Adrenal gland (tissue), 12 donors: ENCODE results near the gene ZP3. TPM values are rescaled to one million over a fixed set of nuclear protein-coding genes. Genes with fewer than 3 reads are reported as not detected.
"Not testable (repeated sequence)": the region's sequence is repeated elsewhere in the genome, so short reads cannot be mapped to it uniquely, and the experiment has no call there.

Experiments
- DNase-seq, 7 donors: peaks; one replicate each; pipeline ENCODE4 v3.0.0-alpha.2; 2019 to 2020
- H3K27ac ChIP-seq, 5 donors: fragments of 200-600 bp; sonication (generic) in 4 of 5; 1 replicate in 3 of 5; 2 replicates in 2 of 5; pipeline versions ENCODE4 v1.5.1 to v1.8.0; 2016 to 2020; ENCODE audit warnings: mild to moderate bottlenecking in 1 of 5
- H3K27me3 ChIP-seq: fragments of 200-600 bp; 2 replicates; pipeline ENCODE4 v1.8.0; 2021
- H3K36me3 ChIP-seq, 2 donors: fragments of 200-600 bp; replicated peaks in 1 of 2; 1 replicate in 1 of 2; 2 replicates in 1 of 2; pipeline versions ENCODE4 v1.5.1 to v1.8.0; 2018 to 2022
- H3K4me1 ChIP-seq, 2 donors: fragments of 200-600 bp; replicated peaks in 1 of 2; 1 replicate in 1 of 2; 2 replicates in 1 of 2; pipeline versions ENCODE4 v1.5.1 to v1.8.0; 2018 to 2021
- H3K4me3 ChIP-seq, 4 donors: fragments of 200-600 bp; sonication (generic) in 3 of 4; one replicate each; pipeline ENCODE4 v1.5.1; 2016 to 2018
- H3K9me3 ChIP-seq, 3 donors: fragments of 200-600 bp; sonication (generic) in 1 of 3; replicated peaks in 1 of 3; 1 replicate in 2 of 3; 2 replicates in 1 of 3; pipeline versions ENCODE4 v1.5.1 to v1.8.0; 2016 to 2021
- POLR2A ChIP-seq, 2 donors: fragments of 450-650 bp; IDR thresholded peaks; one replicate each; pipeline ENCODE4 v1.6.1; 2017; ENCODE audit warnings: antibody characterized with exemption in 2 of 2, mild to moderate bottlenecking in 2 of 2, moderate library complexity in 1 of 2
- WGBS, 4 donors: extraction: QIAGEN DNeasy Blood & Tissue Kit in 2 of 4; methylation state at CpG; one replicate each; pipeline versions ENCODE4 v1.1.5 to v1.1.7; 2013 to 2017; 5-methylcytosine and 5-hydroxymethylcytosine counted together
- intact Hi-C, 2 donors: fragments of 100-400 bp; cut with DNase I; formaldehyde crosslinking; loops; one replicate each; pipeline versions ENCODE4 v1.14.1 to v1.15.0; 2022 to 2023
- polyA plus RNA-seq, 3 donors: library from polyadenylated mRNA; stranded (reverse); fragments of 200-250 nt in 2 of 3; fragments of 350-450 nt in 1 of 3; fragmentation: Illumina TruSeq in 1 of 3; extraction: RNeasy Lipid Tissue Mini Kit (QIAGEN cat#74804) in 1 of 3; gene quantifications; one replicate each; pipeline ENCODE4 v1.2.3, GENCODE V29; 2013 to 2014
- total RNA-seq, 9 donors: library from RNA; depleted of rRNA in 4 of 9; stranded (reverse); fragments of >200 nt in 4 of 9; fragments of 120-200 nt in 1 of 9; fragmentation: NEBNext Ultra II Directional in 1 of 9; extraction: Animal tissue kit (Norgen Biotek cat#: 25700) in 1 of 9; gene quantifications; one replicate each; pipeline versions ENCODE4 v1.1.0 to v1.2.4, GENCODE V29; 2013 to 2023
- TF ChIP-seq, protein P1 (sequence below), 6 experiments: fragments of 450-650 bp in 4 of 6; fragments of 200-600 bp in 2 of 6; sonication (generic) in 1 of 6; IDR thresholded peaks; 1 replicate in 5 of 6; 2 replicates in 1 of 6; pipeline versions ENCODE4 v1.5.1 to v1.8.0; 2016 to 2021; ENCODE audit warnings: antibody characterized with exemption in 6 of 6, mild to moderate bottlenecking in 2 of 6, moderate library complexity in 1 of 6
- donor health status: healthy with polysubstance abuse.
- donor health status: Bipolar disorder and iron deficiency.
- donor health status: DM: yes; HTN: yes; CAD: no.
- donor health status: DM: no; HTN: no; CAD: no.
- donor health status: DM: no; HTN: no; CAD: no.
- donor health status: DM: yes; HTN: yes; CAD: no.

Gene ZP3
- total and polyA plus RNA-seq, 12 donors = 2.2 to 21.3 (median 6.8) TPM

DNA sequence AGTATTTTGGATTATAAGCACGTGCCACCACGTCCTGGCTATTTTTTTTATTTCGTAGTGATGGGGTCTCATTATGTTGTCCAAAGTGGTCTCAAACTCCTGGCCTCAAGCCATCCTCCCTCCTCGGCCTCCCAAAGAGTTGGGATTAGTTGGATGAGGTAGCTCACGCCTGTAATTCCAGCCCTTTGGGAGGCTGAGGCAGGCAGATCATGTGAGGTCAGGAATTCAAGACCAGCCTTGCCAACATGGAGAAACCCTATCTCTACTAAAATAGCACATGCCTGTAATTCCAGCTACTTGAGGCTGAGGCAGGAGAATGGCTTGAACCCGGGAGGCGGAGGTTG, 44.2 kb upstream of the ZP3 start:
- intact Hi-C loops = no loop called here
- 70 to 88% (median 83%) methylated on average over 7 of the region's 7 CpGs for WGBS, 4 donors
- H3K9me3 ChIP-seq = no peaks in the 10 kb centered on the region
- H3K27me3 ChIP-seq = no peaks in the 10 kb centered on the region
- H3K4me3 ChIP-seq = peak overlapping the region in 1 of 4 donors; percentile 42
- peak overlapping the region; percentile 79 to 97 (median 91) for H3K27ac ChIP-seq
- H3K36me3 ChIP-seq = no peaks in the 10 kb centered on the region
- TF ChIP-seq, protein P1, sequence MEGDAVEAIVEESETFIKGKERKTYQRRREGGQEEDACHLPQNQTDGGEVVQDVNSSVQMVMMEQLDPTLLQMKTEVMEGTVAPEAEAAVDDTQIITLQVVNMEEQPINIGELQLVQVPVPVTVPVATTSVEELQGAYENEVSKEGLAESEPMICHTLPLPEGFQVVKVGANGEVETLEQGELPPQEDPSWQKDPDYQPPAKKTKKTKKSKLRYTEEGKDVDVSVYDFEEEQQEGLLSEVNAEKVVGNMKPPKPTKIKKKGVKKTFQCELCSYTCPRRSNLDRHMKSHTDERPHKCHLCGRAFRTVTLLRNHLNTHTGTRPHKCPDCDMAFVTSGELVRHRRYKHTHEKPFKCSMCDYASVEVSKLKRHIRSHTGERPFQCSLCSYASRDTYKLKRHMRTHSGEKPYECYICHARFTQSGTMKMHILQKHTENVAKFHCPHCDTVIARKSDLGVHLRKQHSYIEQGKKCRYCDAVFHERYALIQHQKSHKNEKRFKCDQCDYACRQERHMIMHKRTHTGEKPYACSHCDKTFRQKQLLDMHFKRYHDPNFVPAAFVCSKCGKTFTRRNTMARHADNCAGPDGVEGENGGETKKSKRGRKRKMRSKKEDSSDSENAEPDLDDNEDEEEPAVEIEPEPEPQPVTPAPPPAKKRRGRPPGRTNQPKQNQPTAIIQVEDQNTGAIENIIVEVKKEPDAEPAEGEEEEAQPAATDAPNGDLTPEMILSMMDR (IDR thresholded peaks at IDR 0.05) = no peak
- no peak for TF ChIP-seq POLR2A (IDR thresholded peaks at IDR 0.05)
- DNase-seq = peak in 1 of 7 donors; percentile 70
- H3K4me1 ChIP-seq = peaks cover 12 to 24% of the 10 kb centered on the region in 2 donors

DNA sequence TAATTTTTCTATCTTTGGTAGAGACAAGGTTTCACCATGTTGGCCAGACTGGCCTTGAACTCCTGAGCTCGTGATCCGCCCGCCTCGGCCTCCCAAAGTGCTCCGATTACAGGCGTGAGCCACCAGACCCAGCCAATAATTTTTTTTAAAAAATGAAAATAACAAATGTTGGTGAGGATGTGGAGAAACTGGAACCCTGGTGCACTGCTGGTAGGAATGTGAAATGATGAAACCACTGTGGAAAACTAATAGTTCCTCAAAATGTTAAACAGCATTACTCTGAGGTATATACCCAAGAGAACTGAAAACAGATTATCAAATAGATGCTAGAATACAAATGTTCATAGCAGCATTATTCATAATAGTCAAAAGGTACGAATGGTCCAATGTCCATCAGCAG, 42.9 kb upstream of the ZP3 start:
- no peak overlapping the region for H3K27ac ChIP-seq
- DNase-seq = no peak
- intact Hi-C loops = no loop called here
- peaks cover 12 to 24% of the 10 kb centered on the region in 2 donors for H3K4me1 ChIP-seq
- WGBS, 4 donors = 84 to 92% (median 90%) methylated on average over 7 of the region's 7 CpGs
- H3K27me3 ChIP-seq = no peaks in the 10 kb centered on the region
- H3K36me3 ChIP-seq = no peaks in the 10 kb centered on the region
- TF ChIP-seq, protein P1 (IDR thresholded peaks at IDR 0.05) = no peak
- no peak for TF ChIP-seq POLR2A (IDR thresholded peaks at IDR 0.05)
- no peaks in the 10 kb centered on the region for H3K9me3 ChIP-seq
- H3K4me3 ChIP-seq = no peak overlapping the region

DNA sequence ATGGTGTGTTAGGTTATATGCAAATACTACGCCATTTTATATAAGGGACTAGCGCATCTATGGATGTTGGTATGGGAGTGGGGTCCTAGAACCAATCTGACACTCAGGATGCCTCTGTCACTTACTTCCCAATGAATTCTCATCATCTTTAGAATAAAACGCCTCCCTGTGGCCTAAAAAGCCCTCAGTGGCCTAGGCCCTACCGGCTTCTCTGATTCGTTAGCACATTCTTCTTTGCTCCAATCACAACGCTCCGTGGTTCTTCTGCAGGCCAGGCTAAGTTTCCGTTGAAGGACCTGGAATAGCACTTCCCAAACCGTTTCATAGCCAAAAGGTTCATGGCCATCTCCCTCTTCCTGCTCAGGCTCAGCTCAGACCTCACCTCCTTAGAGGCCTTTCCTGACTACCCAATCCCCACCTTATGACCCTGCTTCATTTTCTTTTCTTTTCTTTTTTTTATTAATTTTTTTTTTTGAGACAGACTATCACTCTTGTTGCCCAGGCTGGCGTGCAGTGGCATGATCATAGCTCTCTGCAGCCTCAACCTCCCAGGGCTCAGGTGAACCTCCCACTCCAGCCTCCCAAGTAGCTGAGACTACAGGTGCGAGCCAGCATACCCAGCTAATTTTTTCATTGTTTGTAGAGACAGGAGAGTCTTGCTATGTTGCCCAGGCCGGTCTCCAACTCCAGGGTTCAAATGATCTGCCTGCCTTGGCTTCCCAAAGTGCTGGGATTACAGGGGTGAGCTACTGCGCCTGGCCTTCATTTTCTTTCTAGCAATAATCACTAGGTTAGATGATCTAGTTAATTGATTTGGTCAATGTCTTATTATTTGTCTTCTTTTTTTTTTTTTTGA, 41.4 kb upstream of the ZP3 start:
- 74 to 79% (median 75%) methylated on average over 13 of the region's 13 CpGs for WGBS, 4 donors

DNA sequence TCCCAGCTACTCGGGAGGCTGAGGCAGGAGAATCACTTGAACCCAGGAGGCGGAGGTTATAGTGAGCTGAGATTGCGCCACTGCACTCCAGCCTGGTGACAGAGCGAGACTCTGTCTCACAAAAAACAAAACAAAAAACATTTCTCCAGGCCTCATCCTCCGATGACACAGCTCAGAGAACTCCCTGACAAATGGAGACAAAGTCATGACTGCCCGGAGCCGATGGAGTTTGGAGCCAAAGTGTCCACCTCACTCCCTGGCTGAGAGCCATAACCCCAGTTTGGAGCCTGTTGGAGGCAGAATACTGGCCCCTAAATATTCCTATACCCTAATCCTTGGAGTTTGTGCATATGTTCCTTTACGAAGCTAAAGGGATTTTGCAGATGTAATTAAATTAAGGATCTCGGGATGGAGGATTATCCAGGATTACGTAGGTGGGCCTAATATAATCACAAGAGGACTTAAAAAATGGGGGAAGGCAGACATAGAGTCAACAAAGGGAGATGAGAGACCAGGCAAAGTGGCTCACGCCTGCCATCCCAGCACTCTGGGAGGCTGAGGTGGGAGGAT, 38.0 kb upstream of the ZP3 start:
- intact Hi-C loops = no loop called here
- Histone ChIP-seq H3K36me3 (no peaks in the 10 kb centered on the region), H3K27me3 (no peaks in the 10 kb centered on the region), H3K4me3 (no peak overlapping the region), H3K9me3 (no peaks in the 10 kb centered on the region), H3K4me1 (peaks cover 0 to 4% of the 10 kb centered on the region in 2 donors), H3K27ac (peak overlapping the region in 2 of 5 donors; percentile 27 to 70)
- DNase-seq = peak in 6 of 7 donors; percentile 54 to 80 (median 68)
- TF ChIP-seq, protein P1 (IDR thresholded peaks at IDR 0.05) = no peak
- no peak for TF ChIP-seq POLR2A (IDR thresholded peaks at IDR 0.05)
- 69 to 87% (median 71%) methylated on average over 11 of the region's 11 CpGs for WGBS, 4 donors

More for the DNA sequence above, 41.4 kb upstream of the ZP3 start:
- no peaks in the 10 kb centered on the region for H3K27me3 ChIP-seq
- H3K4me1 ChIP-seq = peaks cover 12 to 17% of the 10 kb centered on the region in 2 donors
- H3K4me3 ChIP-seq = no peak overlapping the region
- intact Hi-C loops = no loop called here
- H3K9me3 ChIP-seq = no peaks in the 10 kb centered on the region
- no peak overlapping the region for H3K27ac ChIP-seq
- DNase-seq = peak in 1 of 7 donors; percentile 61
- no peak for TF ChIP-seq POLR2A (IDR thresholded peaks at IDR 0.05)
- TF ChIP-seq, protein P1 (IDR thresholded peaks at IDR 0.05) = no peak
- no peaks in the 10 kb centered on the region for H3K36me3 ChIP-seq

DNA sequence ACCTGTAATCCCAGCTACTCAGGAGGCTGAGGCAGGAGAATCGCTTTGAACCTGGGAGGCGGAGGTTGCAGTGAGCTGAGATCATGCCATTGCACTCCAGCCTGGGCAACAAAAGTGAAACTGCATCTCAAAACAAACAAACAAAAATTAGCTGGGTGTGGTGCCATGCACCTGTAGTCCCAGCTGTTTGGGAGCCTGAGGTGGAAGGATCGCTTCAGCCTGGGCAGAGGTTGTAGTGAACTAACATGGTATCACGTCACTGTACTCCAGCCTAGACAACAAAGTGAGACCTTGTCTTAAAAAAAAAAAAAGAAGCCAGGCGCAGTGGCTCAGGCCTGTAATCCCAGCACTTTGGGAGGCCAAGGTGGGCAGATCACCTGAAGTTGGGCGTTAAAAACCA, 37.0 kb upstream of the ZP3 start:
- DNase-seq, H3K4me1 ChIP-seq, H3K27ac ChIP-seq, H3K4me3 ChIP-seq, H3K36me3 ChIP-seq, intact Hi-C loops, H3K9me3 ChIP-seq, H3K27me3 ChIP-seq: not testable (repeated sequence)
- 96 to 100% (median 97%) methylated on average over 6 of the region's 6 CpGs for WGBS, 4 donors
